Inferior parietal cortex (tissue), 1 donor: ENCODE results near the gene RECK.
A peak's percentile ranks its signal among the peaks of the same experiment; 100 is the strongest.
"Not testable (repeated sequence)": the region's sequence is repeated elsewhere in the genome, so short reads cannot be mapped to it uniquely, and the experiment has no call there.

Source experiments
- DNase-seq: peaks from one replicate; pipeline ENCODE4 v3.0.0-alpha.2; 2016; ENCODE audit errors: extremely low spot score

The RECK gene

DNA sequence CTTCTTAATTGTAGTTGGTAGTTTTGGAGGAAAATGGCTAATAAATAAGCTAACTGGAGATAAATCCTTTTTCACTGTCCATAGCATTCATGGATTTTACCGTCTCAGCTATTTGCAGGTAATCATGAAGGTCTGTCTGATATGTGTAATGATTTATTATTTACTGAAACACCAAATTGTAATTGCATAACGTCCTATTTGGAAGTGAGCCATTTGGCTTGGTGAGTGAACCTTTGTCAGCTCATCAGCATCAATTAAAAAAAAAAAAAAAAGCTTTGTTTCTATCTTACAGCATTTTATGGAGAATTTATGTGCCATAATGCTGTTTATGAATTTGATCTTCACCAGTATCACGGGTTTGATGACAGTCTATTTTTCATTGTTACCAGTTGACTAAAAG, 20.2 kb downstream of the RECK start:
- DNase-seq: no peak

DNA sequence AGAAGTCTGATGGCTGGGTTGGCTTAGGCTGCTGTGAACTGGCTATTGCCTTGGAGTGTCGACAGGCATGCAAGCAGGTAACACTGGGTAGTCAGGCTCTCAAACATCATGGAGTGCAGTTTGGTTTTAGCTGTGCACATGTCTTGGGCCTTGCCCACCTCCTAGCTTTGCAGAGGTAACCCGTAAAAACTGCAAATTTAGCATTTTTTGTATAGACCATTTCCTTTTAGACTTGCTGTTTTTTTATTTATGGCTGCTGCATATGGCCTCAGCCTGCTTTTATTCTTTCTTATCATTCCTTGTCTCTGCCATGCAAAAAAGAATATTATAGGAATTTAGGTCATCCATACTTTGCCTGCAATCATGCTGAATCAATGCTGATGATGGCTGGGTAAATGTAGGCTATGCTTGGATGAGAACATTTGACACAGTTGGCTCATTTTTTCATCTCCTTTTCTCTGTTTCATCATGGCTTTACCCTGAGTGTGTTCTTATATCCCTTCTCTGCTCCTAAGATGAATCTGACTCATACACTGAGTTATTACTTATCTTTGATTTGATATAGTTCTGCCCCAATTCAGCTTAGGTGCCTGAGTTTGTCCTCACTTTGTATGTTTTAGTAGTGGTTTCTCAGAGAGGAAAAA, 27.2 kb downstream of the RECK start:
- DNase-seq: no peak

DNA sequence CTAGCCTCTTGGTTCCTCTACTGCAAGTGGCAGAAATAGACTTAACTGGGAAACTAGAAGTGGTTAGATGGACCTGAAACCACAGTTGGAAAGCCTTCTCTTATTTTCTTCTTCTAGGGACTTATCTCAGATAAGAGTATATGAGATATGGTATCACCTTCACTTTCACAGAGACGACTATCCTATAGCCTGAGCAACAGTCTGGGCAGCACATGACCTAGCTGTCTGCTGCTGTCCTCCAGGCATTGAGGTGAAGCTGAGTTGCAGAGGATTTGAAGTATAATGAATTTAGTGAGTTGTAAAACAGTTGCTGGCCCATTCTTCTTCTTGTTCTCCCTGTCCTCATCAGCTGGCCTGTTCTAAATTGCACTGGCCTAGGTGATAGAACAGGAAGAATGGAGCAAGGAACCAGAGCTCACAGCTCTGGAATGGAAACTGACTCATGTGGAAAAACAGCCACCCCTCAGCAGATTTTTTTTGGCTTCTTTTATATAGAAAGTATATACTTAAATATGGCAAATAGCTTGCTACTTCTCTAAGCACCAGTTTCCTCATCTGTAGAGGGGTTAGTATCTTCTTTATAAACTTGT, 27.8 kb downstream of the RECK start:
- no peak for DNase-seq

DNA sequence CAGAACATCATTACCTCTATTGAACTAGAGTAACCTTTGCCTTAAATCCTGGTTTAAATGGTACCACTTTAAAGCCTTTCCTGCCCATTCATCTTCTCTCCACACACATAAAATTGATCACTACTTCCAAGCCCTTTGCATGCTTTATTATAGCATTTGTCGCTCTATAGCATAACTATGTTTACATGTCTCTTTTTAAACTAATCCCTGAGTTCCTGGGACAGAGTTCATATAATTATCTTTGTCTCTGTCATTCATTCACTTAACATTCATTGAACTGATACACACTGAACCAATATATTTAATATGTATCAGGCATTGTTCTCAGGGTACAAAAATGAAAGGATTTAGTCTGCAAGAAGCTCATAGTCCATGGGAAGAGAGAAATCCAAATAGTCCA, 37.3 kb downstream of the RECK start:
- no peak for DNase-seq

DNA sequence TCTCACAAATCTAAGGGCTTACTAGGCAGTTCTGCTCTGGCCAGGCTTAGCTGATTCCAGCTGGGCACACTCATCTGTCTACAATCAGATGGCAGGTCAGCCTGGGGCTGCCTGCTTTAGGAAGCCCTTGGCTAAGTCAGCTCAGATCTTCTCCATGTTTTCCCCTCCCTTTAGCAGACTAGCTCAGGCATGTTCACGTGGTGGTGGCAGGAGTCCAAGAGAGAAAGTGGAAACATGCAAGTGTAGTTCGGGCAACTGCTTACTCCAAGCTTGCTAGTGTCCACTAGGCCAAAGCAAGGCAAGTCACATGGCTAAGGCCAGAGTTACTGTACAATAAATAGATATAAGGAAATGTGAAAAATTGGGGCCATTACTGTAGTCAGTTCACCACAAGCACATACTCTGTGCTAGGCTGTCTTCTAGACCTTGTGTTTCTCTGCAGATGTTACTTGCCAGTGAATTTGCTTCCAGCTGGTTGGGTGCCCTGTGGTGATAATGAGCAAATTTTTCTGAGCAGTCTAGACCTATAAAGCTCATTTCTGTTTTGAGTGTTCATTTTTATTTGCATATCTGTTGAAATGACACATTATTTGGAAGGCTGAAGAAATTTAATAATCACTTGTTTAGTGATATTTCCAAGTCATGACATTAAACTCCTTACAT, 38.3 kb downstream of the RECK start:
- DNase-seq: peak; percentile 66

DNA sequence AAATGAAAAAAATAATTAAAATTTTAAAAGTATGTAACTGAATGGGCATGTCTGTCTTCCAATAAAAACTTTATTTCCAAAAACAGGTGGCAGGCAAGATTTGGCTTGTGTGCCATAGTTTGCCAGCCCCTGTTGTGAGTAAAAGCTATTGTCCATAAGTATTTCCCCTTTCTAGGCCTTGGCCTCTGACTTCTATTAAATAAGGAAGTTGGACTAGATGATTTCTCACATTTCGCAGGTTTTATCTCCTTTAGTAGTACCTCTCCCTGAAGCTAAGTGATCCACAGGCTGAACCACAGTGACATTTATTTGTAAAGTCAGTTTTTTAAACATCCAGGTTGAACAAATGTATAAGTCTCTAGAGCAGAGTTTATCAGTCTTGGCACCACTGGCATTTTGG, 41.3 kb downstream of the RECK start:
- DNase-seq: no peak

DNA sequence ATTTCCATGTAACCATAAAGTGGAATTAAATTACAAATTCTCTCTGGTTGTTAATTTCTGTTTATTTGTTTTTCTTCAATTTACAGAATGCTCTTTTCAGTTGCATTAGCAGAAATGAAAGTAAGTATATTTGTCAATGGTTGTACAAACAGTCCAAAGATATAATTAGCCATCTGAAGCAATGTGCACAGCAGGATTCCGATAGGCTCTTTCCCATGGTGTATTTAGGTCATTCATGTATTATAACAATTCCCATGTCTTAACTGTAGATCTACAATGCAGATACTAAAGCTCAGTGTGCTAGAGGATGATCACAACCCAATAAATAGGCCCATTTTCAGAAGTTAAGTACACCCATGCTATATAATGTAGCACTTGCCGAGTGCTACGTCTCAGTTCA, 43.8 kb downstream of the RECK start:
- DNase-seq: no peak

DNA sequence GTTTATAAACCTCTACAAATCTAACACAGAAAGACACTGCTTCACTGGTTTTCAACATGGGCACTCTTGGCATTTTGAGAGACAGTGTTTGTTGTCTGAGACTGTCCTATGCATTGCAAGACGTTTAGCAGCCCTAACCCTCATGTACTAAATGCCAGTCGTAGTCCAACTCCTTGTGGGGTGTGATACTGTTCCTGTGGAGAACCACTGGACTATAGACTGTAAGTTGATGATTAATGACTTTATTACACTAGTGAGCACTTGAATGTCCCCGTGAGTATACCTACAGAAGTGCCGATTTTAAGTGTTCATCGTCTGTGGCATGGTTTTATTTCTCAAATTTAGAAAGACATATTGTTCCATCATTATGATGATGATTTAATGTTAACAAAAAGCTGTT, 46.2 kb downstream of the RECK start:
- DNase-seq: no peak

DNA sequence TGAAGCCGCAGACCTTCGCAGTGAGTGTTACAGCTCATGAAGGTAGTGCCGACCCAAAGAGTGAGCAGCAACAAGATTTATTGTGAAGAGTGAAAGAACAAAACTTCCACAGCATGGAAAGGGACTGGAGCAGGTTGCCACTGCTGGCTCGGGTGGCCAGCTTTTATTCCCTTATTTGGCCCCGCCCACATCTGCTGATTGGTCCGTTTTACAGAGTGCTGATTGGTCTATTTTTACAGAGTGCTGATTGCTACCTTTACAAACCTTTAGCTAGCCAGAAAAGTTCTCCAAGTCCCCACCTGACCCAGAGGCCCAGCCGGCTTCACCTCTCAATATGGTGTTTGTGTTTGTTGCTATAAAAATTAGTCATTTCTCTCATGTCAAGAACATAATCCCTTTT, 49.7 kb downstream of the RECK start:
- no peak for DNase-seq

DNA sequence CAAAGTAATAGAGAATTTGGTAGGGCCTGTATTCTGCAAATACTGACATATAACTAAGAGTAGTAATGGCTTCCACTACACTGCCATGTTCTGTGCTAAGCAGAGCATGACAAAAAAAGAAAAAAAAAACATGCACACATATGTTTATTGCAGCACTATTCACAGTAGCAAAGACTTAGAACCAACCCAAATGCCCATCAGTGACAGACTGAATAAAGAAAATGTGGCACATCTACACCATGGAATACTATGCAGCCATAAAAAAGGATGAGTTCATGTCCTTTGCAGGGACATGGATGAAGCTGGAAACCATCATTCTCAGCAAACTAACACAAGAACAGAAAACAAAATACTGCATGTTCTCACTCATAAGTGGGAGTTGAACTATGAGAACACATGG, 50.3 kb downstream of the RECK start:
- not testable (repeated sequence) for DNase-seq

DNA sequence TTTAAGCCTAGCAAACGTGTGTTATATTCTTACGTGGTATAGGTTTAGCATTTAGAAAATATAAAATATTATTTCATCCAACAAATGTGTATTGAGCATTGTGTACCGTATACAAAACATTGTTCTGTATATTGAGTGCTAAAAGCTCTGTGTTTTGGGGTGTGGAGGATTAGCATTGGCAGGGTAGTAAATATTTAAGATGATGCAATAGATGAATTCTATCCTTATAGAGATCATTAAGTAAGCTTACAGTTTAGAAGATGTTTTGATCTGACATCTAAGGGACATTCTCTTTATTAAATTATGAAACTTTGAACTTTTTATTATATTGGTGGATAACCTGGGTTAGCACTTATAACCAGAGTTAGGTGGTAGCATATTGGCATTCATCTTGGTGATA, 51.3 kb downstream of the RECK start:
- DNase-seq: no peak

DNA sequence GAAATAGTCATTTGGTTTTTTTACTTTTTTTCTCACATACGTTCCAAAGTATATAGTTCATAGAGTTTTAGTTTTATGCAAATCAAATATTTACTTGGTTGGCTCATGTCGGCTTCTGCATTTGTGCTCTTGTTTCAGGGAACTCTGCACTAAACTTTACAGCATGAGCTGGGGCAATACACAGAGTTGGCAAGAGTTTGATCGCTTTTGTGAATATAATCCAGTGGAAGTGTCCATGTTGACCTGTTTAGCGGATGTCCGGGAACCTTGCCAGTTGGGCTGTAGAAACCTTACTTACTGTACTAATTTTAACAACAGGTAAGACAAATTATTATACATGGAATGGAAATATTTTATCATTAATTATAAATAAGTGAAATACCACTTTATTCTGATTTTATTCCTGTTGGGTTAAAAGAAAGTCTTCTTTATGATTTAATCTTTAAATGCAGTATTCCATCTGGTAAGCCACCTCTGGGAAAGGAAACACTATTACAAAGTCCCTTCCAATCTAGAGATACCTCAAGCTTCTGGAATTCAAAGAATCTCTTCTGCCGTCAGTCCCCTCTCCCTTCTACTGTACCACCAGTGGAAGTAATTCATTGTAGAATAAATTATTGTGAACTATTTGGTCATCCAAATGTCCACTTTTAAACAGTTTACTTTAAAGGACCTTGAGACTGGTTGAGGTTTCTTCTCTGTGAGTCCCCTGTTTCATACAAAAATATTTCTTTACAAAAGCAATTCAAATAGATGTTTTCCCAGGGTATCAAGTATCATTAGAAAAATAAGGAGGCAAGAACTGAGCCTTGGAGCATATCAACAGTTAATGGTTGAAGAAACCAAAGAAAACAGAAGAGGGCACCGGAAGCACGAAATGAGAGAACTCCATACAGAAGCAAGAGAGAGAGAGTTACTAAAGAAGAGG, 54.6 kb downstream of the RECK start:
- no peak for DNase-seq

DNA sequence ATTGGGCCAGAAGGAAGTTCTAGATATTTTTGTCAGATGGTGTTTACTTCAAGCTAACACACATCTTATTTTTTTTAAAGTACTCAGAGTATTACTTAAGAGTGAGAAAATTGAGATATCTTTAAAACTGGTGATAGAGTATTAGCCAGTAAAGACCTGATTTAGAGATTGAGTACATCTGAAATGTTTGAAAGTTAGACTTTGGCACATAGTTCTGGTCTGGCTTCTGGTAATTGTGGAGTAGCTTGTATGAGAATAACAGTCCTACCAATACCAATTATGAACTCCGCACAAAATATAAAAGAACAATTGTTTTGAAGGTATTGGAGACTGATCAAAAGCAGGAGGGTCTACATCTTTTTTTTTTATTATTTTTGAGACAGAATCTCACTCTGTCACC, 55.3 kb downstream of the RECK start:
- DNase-seq: no peak

DNA sequence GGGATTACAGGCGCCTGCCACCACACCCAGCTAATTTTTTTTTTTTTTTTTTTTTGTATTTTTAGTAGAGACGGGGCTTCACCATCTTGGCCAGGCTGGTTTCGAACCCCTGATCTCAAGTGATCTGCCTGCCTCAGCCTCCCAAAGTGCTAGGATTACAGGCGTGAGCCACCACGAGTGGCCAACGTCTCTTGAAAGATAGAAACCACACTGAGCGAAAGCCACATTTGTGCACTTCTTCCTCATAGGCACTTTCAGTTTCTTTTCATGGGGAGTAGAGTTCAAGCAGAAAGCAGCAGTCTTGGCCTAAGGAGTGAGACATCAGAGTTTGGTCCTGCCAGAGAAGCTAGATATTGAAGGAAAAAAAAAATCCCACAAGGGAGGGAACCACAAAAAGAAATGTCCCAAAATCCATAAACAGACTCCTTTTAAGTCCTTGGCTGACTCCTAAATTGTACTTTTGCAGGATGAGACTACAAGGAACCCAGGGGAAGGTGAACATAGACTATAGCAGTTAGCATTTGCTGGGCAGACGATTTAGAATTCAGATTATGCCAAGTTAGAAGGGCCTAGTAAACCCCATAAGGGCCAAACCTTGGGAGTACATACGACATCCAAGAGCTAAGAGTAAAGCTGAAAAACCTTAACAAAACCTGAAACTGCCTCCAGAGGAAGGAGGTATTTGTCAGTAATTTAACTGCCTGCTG, 55.9 kb downstream of the RECK start:
- DNase-seq: no peak

DNA sequence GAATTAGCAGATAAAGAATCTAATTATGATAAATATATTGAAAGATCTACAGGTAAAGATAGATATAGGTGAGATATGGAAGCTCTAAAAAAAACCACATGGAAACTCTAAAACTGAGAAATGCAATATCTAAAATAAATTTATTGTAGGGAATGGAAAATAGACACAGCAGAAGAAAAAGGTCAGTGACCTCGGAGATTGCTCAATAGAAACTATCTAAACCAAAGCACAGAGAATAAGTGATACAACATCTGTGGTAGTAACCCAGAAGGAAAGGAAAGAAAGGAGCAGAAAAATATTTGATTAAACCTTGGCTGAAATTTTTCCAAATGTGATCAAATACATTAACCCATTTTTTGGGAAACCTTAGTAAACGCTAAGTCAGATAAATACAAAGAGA, 56.7 kb downstream of the RECK start:
- DNase-seq: no peak

DNA sequence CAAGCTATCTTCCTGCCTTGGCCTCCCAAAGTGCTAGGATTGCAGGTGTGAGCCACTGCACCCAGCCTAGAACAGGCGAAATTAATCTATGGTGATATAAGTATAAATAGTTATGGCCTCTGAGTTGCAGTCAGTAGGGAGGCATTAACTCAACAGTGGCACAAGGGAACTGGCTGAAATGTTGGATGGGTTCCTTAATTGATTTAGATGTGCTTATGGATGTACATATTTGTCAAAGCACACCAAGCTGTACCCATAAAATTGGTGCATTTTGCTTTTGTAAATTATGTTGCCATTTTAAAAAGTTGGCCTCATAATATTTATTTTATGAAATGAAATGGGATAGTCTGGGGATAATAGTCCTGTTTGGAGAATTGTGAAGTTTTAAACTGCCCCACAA, 63.0 kb downstream of the RECK start:
- no peak for DNase-seq

DNA sequence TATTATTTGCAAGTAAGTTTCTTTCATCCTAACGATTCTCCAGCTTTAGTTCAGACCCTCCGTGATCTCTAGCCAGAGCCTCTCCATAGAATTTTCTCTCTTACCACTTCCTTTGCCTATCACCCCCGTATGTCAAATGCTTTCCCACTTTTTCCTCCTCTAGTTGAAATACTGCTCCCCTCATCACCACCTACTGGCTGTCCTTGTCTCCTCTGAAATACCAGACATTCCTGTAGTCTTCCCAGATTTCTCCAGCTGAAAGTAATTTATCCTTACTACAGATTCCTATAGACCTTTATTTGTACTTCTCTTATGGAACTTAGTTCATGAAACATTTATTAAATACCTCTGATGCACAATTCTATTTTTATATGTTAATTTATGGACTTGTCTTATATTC, 63.8 kb downstream of the RECK start:
- DNase-seq: no peak

DNA sequence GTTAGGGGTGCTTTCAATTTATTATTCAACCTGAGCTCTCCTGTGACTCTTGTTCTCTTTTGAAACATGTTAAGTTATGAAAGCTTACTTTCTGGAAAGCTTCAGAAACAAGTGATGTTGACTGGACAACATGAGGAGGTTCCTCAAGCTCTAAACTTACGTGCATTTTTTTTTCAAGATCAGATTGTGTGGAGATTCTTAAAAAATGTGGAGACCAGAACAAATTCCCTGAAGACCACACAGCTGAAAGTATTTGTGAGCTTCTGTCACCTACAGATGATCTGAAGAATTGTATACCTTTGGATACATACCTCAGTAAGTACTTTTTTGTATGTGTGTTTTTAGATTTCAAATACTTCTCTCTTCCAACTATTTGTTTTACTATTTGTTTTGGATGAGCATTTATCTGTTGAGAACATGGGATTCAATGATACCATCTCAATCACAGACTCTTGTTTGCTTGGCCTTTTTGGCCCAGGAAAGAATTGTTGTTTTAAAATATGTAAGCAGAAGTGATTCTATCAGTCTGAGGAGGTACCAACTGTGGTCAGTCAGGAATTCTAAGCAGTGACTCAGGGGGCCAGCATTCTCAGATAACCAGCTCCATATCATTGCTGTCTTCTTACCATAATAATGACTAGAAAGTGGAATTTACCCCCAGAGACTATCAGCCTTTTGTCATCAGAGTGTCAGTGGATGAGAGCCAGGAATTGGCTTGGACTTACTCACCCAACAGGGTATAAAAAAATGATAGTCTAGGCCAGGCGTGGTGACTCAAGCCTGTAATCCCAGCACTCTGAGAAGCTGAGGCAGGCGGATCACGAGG, 65.4 kb downstream of the RECK start:
- no peak for DNase-seq

DNA sequence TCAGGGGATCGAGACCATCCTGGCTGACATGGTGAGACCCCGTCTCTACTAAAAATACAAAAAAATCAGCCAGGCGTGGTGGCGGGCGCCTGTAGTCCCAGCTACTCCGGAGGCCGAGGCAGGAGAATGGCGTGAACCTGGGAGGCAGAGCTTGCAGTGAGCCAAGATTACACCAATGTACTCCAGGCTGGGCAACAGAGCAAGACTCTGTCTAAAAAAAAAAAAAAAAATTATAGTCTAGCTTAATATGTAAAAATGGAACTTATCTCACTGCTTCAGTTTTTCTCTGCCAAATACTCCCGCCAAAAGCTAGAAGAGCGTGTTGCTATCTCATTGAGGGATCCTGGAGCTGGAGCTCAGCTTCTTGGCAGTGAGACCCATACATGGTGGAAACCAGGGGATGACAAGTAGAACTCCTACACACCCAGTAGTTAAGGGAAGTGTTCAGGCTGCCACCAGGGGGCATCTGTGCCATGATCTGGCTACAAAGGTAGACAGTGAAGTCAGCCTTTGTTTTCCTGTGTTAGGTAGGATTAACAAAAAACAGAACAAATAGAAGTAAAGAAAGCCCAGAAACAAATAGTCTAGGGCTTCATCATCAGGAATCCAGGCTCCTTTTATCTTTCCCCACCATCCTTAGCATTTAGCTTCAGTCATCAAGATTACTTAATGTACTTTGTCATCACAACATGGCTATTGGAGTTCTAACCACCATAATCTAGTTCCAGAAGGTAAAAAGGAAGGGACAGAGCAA, 66.2 kb downstream of the RECK start:
- peak; percentile 85 for DNase-seq

DNA sequence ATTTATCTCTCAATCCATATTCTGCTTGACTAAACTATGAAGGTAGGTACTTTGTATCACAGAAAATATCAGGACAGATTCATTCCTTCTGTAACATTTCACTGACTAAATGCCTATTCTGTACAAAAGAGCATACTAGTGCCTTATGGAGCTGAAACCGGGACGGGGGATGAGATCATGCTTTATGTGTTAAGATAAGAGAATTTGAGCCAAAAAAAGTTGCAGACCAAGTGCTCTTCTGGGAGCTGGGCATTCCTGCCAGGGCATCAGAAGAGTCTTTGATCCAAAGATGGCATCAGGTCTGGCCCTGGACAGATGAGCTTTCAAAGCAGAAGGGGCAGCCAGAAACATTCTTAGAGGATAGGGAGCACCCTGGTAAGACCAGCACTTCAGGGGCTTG, 72.4 kb downstream of the RECK start:
- DNase-seq: no peak
